ENCODE data around the gene COL9A3.
"Not testable (repeated sequence)": the region's sequence is repeated elsewhere in the genome, so short reads cannot be mapped to it uniquely, and the experiment has no call there.

The COL9A3 gene

DNA sequence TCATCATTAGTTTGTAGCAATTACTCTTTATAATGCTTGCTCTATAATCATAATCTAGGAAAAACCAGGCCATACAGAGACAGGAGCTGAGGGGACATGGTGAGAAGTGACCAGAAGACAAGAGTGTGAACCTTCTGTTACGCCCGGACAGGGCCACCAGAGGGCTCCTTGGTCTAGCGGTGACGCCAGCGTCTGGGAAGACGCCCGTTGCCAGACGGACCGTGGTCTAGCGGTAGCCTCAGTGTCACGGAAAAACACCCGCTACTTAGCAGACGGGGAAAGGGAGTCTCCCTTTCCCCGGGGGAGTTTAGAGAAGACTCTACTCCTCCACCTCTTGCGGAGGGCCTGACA, 56.8 kb downstream of the COL9A3 start:
- TF ChIP-seq CTCF (conservative IDR thresholded peaks at IDR 0.05; ENCODE audit: low read length): peak; percentile 54
- H3K9me2 ChIP-seq (replicated peaks; ENCODE audit: low read depth, low read length); H3K27me3 ChIP-seq (ENCODE audit: insufficient read depth, low read length, poor library complexity, severe bottlenecking); H3F3A ChIP-seq (ENCODE audit: low read depth); H3K9me3 ChIP-seq (ENCODE audit: insufficient read depth, low read depth, low read length); H4K20me1 ChIP-seq (ENCODE audit: insufficient read depth, low read length, poor library complexity, severe bottlenecking); H3K36me3 ChIP-seq (ENCODE audit: insufficient read depth, low read length); H3K79me2 ChIP-seq (ENCODE audit: insufficient read depth, low read length): not testable (repeated sequence)
- Histone ChIP-seq H3K4me3 (ENCODE audit: low read length, poor library complexity, severe bottlenecking) (peak overlapping the region; percentile 60), H3K4me2 (ENCODE audit: low read depth, low read length, poor library complexity, severe bottlenecking) (peak overlapping the region; percentile 46), H3K9ac (ENCODE audit: low read depth, low read length, poor library complexity, severe bottlenecking) (peak overlapping the region; percentile 39), H2AFZ (ENCODE audit: low read length) (peak overlapping the region; percentile 55), H3K4me1 (ENCODE audit: insufficient read depth, low read length, poor library complexity, severe bottlenecking) (peaks cover 11% of the 10 kb centered on the region)

DNA sequence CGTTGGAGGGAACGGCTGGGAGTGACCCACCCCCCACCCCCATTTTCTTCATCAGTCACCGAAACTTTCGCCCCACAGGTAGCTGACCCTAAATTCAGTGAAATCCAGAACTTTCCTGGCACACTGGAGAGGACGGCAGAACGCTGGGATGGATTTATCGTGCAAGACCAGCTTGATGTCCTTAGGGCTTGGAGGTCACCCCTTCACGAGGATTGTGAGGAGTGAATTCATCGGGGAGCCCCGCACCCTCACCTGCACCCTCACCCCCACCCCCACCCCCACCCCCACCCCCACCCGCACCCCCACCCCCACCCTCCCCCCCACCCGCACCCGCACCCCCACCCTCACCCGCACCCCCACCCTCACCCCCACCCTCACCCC, 58.1 kb downstream of the COL9A3 start:
- no peak overlapping the region for H3K9ac ChIP-seq (ENCODE audit: low read depth, low read length, poor library complexity, severe bottlenecking)
- H3K4me2 ChIP-seq (ENCODE audit: low read depth, low read length, poor library complexity, severe bottlenecking): peak overlapping the region; percentile 46
- H3K4me1 ChIP-seq (ENCODE audit: insufficient read depth, low read length, poor library complexity, severe bottlenecking): peaks cover 11% of the 10 kb centered on the region
- H2AFZ ChIP-seq (ENCODE audit: low read length): no peak overlapping the region
- no peaks in the 10 kb centered on the region for H4K20me1 ChIP-seq (ENCODE audit: insufficient read depth, low read length, poor library complexity, severe bottlenecking)
- no peaks in the 10 kb centered on the region for H3K9me2 ChIP-seq (replicated peaks; ENCODE audit: low read depth, low read length)
- peaks cover 10% of the 10 kb centered on the region for H3F3A ChIP-seq (ENCODE audit: low read depth)
- H3K9me3 ChIP-seq (ENCODE audit: insufficient read depth, low read depth, low read length): no peaks in the 10 kb centered on the region
- H3K36me3 ChIP-seq (ENCODE audit: insufficient read depth, low read length): no peaks in the 10 kb centered on the region
- no peaks in the 10 kb centered on the region for H3K79me2 ChIP-seq (ENCODE audit: insufficient read depth, low read length)
- no peak overlapping the region for H3K4me3 ChIP-seq (ENCODE audit: low read length, poor library complexity, severe bottlenecking)
- no peaks in the 10 kb centered on the region for H3K27me3 ChIP-seq (ENCODE audit: insufficient read depth, low read length, poor library complexity, severe bottlenecking)
- no peak for TF ChIP-seq CTCF (conservative IDR thresholded peaks at IDR 0.05; ENCODE audit: low read length)
- no peak for TF ChIP-seq EZH2phosphoT487 (IDR thresholded peaks at IDR 0.05; ENCODE audit: borderline replicate concordance)

- H3K4me2 ChIP-seq (ENCODE audit: low read depth, low read length, poor library complexity, severe bottlenecking): no peak overlapping the region
- H3K27me3 ChIP-seq (ENCODE audit: insufficient read depth, low read length, poor library complexity, severe bottlenecking): no peaks in the 10 kb centered on the region
- no peak for TF ChIP-seq CTCF (conservative IDR thresholded peaks at IDR 0.05; ENCODE audit: low read length)
- TF ChIP-seq EZH2phosphoT487 (IDR thresholded peaks at IDR 0.05; ENCODE audit: borderline replicate concordance): no peak
- H2AFZ ChIP-seq (ENCODE audit: low read length): no peak overlapping the region
- H4K20me1 ChIP-seq (ENCODE audit: insufficient read depth, low read length, poor library complexity, severe bottlenecking): no peaks in the 10 kb centered on the region
- no peaks in the 10 kb centered on the region for H3K9me3 ChIP-seq (ENCODE audit: insufficient read depth, low read depth, low read length)
- H3K9me2 ChIP-seq (replicated peaks; ENCODE audit: low read depth, low read length): no peaks in the 10 kb centered on the region
- peaks cover 11% of the 10 kb centered on the region for H3K4me1 ChIP-seq (ENCODE audit: insufficient read depth, low read length, poor library complexity, severe bottlenecking)
- peaks cover 10% of the 10 kb centered on the region for H3F3A ChIP-seq (ENCODE audit: low read depth)
- H3K79me2 ChIP-seq (ENCODE audit: insufficient read depth, low read length): no peaks in the 10 kb centered on the region
- no peaks in the 10 kb centered on the region for H3K36me3 ChIP-seq (ENCODE audit: insufficient read depth, low read length)
- H3K9ac ChIP-seq (ENCODE audit: low read depth, low read length, poor library complexity, severe bottlenecking): no peak overlapping the region
- H3K4me3 ChIP-seq (ENCODE audit: low read length, poor library complexity, severe bottlenecking): no peak overlapping the region
These were observed 58.8 kb downstream of the COL9A3 start for GRCh38 chr20:62875419-62876361.

All from Loucy (cell line).